Measurements from ENCODE around the gene EPB41L3.

- no peak for TF ChIP-seq ISL1 (CRISPR knock-in tag; IDR thresholded peaks at IDR 0.05)
- TF ChIP-seq ZC3H10 (CRISPR knock-in tag; IDR thresholded peaks at IDR 0.05): no peak
- TF ChIP-seq ZFP30 (CRISPR knock-in tag; IDR thresholded peaks at IDR 0.05): no peak
- no peak for TF ChIP-seq POU6F1 (CRISPR knock-in tag; IDR thresholded peaks at IDR 0.05; ENCODE audit: borderline replicate concordance, low read depth)
- no peak for TF ChIP-seq RARB (CRISPR knock-in tag; IDR thresholded peaks at IDR 0.05)
- no peak for TF ChIP-seq ZNF565 (CRISPR knock-in tag; conservative IDR thresholded peaks at IDR 0.05; ENCODE audit: low read depth)
- no peak for TF ChIP-seq ZNF70 (CRISPR knock-in tag; IDR thresholded peaks at IDR 0.05)
- TF ChIP-seq TOX (CRISPR knock-in tag; IDR thresholded peaks at IDR 0.05; ENCODE audit: borderline replicate concordance): no peak
- no peak for TF ChIP-seq PATZ1 (CRISPR knock-in tag; IDR thresholded peaks at IDR 0.05; ENCODE audit: borderline replicate concordance)
- no peak for TF ChIP-seq TCF4 (CRISPR knock-in tag; IDR thresholded peaks at IDR 0.05; ENCODE audit: borderline replicate concordance)
- no peak for TF ChIP-seq PPARA (CRISPR knock-in tag; IDR thresholded peaks at IDR 0.05; ENCODE audit: borderline replicate concordance)
- no peak for TF ChIP-seq CREB5 (CRISPR knock-in tag; IDR thresholded peaks at IDR 0.05; ENCODE audit: low read depth)
Observed at GRCh38 chr18:5419030-5419429, 124.8 kb downstream of the EPB41L3 start.
